IPS-11a (cell line): ENCODE results near the gene SPOCK1.

ENCODE experiments used
- H3K4me3 ChIP-seq: one replicate; pipeline ENCODE4 v1.5.1; 2013; ENCODE audit warnings: low read depth, low read length, control low read depth

SPOCK1 gene

DNA sequence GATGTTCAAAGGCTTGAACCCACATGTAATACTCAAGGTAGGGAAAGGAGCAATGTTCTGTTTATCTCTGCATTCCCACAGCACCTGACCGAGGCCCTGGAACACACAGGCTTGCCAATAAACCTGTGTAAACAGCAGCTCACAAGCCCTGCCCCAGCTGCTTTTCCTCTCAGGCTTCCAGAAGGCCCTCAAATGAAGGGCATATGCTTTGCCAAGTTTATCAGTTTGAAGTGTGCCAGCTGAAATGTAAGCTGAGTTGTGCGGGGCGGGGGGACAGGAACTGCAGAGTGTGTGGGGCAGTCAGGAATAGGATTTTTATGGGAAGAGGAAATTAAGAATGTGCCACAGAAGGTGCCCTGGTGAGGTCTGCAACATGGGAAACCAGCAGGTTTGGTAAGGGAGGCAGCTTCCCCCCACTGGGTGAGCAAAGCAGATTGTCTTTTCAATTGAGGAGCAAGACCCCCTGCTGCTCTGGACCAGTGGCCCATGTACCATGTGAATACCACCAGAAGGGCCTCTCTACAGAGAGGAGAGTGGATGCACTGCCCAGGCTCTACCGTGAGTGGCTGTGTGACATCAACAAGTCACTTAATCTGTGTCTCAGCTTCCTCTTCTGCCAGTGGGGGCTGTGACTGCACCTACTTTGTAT, 194.8 kb downstream of the SPOCK1 start:
- no peak overlapping the region for H3K4me3 ChIP-seq

DNA sequence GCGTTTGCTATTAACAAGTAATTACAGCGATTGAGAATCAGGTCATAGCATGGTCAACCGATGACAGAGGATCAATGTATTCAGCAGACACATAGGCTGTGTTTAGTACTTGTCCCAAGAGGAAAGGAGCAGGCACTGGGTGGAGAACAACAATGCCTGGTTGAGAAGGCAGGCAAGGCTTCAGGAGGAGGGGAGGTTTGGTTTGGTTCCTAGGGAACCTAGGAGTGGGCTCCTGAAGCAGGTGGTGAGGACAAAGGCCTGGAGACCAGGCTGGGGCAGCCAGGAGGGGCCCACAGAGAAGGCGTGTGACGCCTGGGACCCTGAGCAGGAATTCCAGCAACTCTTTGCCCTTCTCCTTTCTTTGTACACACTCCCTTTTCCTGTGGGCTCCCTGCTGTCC, 195.6 kb downstream of the SPOCK1 start:
- no peak overlapping the region for H3K4me3 ChIP-seq

DNA sequence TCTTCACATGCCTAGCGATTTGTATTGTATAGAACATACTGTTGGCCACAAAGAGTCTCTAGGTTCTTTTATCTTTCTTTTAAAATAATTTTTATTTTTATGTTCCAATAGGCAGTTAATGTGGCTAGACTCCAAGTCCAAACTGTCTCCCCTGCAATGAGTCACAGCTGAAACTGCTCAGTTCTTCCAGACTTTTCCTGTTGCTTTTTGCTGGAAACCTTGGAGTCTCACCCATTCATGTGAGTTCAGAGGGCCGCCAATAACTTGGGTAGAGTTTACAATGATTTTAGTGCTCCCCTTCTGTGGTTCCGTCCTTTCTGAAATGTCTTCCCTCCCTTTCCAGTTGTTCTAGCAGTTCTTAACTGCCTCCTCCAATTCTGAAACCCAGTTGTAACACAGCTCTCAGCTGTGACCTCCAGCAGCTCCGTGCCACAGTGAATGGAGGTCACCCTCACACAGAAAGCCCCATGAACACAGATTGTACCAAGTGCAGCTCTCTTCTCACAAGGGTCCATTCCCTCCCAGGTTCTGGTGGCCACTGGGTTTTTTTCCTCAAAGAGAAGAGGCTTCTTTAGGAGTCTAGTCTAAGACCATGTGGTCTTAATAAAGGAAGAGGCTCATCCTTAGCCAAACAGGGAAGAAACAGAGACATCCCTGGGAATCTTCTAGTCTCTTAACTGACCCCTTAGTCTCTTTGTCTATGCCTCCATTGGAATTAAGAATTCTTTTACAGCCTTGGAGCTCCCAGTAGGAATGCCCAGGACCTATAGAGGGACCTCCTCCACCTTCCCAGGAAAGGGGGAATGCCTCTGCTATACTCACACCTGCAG, 198.5 kb downstream of the SPOCK1 start:
- H3K4me3 ChIP-seq = no peak overlapping the region

DNA sequence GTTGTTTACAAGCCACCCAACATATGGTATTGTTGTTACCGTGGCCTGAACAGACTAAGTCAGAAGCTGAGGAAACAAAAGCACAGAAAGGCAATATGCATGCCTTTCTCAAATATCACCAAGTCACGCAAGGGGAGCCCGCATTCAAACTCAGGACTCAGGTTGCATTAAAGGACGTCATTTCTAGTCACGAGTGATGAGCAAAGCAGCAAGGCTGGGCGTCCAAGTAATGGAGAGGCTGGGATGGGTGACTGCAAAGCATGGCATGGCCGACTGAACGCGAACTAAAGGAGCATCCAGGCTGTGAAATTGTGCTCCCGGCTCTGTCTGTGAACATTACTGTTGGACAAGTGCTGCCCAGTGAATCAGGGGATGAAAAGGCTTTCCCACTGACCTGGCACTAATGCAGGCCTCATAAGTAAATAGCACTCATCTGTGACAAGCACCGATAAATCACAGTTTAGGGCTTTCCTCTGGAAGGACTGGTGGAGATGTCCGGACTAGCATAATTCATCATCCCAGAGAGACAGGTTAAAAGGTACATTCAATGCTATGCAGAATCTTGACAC, 202.8 kb downstream of the SPOCK1 start:
- H3K4me3 ChIP-seq = no peak overlapping the region

DNA sequence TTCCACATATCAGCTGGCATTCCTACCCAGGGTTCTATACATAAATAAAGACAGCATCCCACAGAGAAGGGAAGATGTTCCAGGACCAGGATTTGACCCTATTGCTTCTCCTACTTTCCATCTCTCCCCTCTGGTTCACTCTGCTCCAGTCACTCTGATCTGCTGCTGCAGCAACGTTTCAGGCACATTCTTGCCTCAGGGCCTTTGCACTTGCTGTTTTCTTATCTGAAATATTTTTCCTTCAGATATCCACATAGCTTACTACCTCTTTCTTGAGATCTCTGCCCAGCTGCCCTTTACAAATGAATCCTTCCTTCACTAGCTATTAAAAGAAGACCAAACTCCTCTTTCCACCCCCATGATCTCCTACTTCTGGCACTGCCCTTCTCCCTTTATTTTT, 204.5 kb downstream of the SPOCK1 start:
- no peak overlapping the region for H3K4me3 ChIP-seq

DNA sequence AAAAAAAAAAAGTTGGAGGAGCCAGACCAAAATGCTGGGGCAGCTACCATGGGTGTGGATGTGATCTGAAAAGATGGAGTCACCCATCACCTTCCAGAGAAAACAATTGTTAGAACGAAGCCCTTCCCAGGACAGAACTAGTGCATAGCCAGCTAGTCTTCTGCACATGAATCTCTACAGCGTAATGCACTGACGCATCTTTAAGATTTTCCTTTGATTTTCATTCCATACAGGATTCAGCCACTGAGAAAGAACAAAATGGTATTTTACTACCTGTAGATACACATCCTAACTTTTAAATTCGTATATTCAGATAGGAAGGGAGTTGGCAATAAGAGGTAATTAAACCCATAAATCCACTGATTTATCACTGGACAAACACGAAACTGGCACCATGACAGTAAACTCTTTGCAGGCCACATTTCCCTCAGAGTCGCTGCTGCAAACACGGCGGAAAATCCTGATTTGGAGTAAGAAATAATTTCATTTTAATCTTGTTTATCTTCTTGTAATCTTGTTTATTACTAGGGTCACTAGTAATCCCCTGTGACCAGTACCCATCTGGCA, 206.6 kb downstream of the SPOCK1 start:
- no peak overlapping the region for H3K4me3 ChIP-seq

DNA sequence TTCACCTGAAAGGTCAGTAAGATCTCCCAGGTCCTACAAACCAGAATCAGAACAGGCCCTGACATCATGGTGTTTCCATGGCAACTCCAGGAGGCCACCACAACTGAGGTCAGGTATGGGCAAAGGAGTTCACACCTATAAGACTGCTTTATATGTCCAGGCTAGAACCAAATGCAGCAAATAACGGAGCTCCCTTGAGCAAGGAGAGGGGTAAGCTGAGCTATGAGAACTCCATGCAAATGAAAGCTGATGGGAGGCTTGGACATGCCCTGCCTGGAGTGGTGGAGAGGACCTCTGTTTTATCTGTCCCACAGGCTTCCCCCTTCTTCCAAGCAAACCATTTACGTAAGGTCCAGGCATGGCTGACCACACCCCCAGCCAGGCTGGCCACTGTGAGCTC, 207.7 kb downstream of the SPOCK1 start:
- H3K4me3 ChIP-seq = no peak overlapping the region

DNA sequence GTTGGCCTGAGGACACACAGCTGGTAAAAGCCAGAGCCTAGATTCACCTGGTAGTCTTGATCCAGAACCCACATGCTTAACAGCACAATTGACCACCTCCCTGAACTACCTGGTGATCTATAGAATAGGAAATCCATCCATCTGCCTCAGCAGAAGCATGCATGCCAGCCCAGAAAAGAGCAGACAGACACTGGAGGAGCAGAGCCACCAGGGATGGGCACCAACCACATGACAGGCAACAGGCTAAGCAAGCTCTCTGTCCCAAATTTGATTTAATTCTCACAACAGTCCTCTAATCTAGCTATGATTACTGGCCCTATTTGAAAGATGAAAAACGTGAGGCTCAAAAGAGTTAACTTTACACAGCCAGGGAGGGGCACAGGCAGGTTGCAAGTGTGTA, 208.1 kb downstream of the SPOCK1 start:
- H3K4me3 ChIP-seq = no peak overlapping the region

DNA sequence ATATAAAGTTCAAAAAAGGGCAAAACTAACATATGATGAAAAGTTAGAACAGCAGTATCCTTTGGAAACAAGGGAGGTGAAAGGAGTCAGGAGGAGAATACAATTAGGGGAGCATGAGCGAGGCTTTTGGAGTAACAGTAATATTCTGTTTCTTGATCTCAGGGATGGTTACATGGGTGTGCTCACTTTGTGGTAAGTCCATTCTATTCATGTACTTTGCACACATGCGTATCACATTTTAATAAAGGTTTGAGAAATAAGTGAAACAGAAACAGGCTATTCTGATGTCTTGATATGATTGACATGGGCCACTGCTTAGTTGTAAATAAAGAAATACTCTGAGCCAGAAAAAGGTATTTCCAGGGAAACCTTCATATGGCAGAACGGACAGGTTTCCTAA, 208.8 kb downstream of the SPOCK1 start:
- H3K4me3 ChIP-seq = no peak overlapping the region

DNA sequence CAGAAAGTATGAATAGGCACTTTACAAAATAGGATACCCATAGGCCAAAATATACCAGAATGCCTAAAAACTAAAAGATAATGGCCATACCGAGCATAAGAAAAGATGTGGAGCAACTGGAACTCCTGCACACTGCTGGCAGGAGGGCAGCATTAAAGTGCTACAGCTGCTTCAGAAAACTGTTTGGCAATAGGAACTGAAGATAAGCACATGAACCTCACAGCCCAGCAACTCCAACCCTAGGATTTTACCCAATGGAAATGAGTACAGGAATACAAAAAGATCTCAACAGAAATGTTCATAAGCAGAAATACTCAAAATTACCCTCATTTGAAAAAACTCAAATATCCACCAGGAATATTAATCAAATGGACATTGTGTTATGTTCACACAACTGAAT, 209.3 kb downstream of the SPOCK1 start:
- no peak overlapping the region for H3K4me3 ChIP-seq

DNA sequence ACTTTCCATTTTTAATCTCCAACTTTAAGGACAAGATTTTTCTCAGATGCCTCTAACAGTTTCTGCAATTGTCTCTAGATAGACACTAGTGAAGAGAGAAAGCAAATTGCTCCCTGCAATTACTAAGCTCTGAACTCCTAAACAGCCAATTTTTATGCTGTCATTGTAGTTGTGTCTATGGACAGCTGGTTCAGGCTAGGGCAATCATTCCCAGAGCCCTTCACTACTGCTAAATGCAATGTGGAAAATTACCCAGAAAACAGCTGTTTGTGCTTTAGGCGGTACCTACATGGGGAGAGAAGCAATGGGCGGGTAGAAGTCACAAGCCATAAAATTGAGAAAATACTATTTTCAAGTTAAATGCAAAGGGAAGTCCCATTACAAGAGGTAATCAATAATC, 211.6 kb downstream of the SPOCK1 start:
- H3K4me3 ChIP-seq = no peak overlapping the region

DNA sequence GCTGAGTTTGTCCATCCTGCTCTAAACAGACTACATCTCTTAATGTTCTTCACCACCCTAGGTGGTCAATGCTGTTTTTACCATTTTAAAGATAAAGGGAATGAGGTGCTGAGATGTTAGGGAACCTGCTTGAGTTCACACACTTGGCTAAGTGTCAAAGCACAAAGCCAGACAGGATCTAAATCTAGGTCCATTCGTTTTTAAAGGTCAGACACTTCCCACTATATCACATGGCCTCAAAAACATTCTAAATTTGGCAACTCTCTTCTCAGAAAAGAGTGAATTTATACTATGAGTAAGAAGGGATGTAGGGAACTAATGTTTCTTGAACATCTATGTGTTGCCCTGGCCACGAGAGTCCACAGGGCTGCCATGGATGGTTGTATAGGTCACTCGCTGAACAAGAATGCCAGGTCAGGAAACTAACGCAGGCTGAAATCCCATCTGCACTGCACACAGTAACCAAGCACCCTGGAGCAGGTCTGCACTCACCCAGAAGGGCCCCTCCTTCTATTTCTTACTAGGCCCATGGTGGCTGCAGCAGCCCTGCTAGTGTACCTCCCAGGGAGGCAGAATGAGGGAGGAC, 213.0 kb downstream of the SPOCK1 start:
- no peak overlapping the region for H3K4me3 ChIP-seq

DNA sequence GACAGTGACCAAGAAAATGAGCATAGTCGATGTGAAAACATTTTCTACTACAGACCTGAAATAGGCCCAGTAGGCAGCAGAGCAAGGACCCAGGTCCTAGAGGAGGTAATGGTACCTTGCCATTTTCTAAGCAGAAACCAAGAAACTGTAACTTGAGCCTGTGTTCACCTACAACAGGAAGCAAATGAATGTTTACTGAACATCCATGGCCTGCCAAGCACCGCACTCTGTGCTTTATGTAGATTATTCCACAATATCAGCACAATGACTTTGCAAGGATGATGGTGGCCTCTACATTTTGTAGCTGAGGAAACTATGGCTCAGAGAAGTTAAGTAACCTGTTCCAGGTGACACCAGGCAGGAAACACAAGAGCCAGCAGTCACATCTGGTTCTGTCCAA, 215.3 kb downstream of the SPOCK1 start:
- no peak overlapping the region for H3K4me3 ChIP-seq

DNA sequence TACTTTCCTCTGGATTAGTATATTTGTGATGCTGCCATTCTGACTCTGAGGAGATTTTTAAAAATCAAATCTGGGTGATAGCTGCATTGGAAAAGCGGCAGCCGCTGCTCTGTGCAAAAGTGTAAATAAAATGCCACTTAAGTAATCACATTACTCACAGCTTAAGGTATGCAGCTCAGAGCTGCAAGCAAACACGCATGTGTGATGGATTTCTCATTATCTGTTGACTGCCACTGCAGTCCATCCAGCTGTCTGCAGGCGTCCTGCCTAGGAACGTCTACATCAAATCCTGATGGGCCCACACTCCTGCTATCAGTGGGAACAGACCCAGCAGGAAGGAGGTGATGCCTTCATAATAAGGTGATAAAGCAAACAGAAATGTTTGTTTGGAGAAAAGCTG, 216.9 kb downstream of the SPOCK1 start:
- no peak overlapping the region for H3K4me3 ChIP-seq

DNA sequence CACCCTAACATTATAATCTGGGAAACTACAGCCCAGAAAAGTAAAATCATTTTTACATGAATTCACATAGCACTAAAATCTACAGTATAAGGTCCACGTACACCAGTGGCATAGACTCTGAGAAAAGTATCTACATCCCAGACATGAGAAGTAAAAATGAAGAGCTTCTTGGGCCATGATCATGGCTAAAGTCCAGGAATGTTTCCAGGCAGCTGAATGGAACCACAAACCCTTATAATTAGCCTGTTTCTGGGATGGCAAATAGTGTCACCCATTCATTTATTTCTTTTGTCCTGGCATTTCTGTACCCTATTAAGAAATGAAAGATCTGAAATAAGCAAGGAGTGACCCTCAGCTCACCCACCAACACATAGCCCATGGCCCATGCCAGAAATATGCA, 217.9 kb downstream of the SPOCK1 start:
- no peak overlapping the region for H3K4me3 ChIP-seq

DNA sequence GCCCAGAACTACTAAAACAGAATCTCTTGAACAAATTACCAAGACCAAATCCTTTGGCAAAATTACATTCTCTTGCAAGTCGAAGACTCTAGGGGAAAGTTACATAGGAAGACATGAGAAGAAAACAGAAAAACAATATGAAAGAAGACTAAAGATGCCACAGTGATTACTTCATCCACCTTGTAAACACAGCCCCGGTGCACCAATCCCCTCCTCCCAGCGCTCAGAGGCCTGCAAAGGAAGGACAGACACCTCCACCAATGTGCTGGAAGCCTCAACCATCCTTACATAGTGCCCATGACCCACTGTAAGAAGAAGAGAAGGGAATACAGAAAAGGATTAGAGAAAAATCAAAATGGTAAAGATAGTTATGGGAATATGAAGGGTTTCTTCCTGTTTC, 218.5 kb downstream of the SPOCK1 start:
- no peak overlapping the region for H3K4me3 ChIP-seq

DNA sequence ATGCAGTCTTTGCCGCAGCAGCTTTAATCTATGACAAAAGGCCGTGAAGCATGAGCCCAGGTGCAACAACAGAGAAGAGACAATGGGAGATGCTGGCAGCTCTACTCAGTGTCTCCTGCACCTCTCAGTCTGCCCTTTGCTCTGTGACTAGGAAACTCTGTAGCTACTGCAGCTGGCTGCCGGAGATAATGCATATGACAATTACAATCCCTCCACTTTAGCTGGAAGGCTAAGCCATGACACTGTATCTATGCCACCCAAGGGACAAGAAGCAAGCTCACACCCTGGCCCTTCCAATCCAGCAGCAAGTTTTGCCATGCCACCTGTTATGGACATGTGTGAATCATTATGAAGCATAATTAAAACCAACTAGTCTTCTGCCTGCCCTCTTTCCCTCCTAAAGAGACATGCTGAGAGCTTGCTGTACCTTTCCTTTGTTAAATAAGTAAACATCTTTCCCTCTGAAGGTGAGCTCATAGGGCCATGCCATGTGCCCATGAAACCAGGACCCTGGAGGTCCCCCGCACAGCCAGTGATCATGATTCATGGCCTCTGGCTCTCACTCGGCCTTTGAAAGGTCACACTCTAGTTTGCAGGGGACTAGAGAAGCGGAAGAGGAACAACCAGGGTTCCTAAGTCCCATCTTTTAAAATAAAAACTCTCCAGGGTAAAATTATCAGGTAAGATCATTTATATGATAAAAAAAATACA, 219.4 kb downstream of the SPOCK1 start:
- no peak overlapping the region for H3K4me3 ChIP-seq

DNA sequence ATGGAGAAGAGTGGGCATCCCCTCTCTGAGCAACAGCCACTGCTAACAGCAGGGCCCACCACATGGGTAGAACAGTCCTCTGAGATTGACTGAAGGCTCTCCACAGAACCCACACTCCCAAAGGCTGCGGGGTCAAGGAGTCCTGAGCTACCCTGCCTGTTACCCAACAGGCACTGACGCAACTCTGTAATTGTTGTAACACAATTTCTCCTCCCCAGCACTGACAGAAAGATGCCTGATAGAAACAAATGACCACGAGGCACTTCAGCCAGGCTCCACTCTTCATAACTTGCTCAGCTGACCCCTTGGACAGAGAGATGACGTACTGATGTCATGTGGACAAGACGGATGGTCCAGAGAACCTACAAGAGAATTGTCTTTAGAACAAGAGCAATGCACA, 220.7 kb downstream of the SPOCK1 start:
- no peak overlapping the region for H3K4me3 ChIP-seq

DNA sequence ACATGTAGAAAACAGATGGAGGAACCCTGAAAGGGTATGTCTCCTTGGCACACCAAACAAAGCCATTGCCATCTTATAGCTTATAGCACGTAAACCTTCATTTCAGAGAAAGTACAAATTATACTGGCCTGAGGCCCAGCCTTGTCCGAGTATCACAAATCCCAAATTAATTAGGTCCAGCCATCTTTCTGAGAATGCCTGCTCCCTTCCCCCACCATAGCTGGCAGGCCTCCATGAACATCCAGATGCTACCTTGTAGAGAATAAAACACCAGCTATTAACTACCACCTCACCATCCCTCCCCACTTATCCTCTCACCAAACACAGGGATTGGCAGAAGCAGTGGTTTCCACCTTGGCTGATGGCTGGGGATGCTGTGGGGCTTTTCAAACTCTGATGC, 224.0 kb downstream of the SPOCK1 start:
- H3K4me3 ChIP-seq = no peak overlapping the region

DNA sequence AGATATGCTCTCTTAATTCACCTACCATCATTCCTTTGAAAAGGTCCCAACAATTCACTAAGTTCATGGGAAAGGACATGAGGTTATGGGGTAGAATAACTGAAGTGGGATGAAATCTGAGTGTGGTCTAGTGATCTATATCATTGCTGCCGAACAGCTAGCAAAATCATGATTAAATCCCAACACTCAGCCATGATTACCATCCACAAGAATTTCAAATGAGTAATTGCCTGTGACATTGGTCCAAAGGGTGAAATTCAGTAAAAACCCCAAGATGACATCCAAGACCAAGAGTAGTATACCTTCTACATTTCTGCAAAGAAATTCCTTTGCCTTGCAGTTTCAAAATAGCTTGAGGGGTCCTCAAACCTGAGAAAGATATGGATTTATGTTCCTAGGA, 225.6 kb downstream of the SPOCK1 start:
- no peak overlapping the region for H3K4me3 ChIP-seq

DNA sequence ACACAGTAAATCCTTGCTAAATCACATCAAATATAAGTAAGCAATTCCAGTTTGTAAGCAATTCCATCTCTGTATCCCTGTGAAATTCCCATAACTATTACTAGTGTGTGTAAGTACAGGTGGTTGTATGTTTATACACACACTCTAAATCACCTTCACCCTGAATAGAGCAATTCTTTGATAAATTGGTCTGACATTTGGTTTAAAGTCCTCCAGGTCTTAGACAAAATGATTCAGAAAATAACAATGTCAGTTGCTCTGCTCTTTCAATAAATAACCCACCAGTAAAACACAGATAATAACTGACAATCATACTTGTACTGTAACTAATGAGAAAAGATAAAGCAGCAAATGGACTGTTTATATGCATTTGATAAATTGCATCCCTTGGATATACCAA, 226.3 kb downstream of the SPOCK1 start:
- H3K4me3 ChIP-seq = no peak overlapping the region
